ENCODE measurements around the gene GSG1L.
"Not testable (repeated sequence)": the region's sequence is repeated elsewhere in the genome, so short reads cannot be mapped to it uniquely, and the experiment has no call there.

Gene GSG1L

DNA sequence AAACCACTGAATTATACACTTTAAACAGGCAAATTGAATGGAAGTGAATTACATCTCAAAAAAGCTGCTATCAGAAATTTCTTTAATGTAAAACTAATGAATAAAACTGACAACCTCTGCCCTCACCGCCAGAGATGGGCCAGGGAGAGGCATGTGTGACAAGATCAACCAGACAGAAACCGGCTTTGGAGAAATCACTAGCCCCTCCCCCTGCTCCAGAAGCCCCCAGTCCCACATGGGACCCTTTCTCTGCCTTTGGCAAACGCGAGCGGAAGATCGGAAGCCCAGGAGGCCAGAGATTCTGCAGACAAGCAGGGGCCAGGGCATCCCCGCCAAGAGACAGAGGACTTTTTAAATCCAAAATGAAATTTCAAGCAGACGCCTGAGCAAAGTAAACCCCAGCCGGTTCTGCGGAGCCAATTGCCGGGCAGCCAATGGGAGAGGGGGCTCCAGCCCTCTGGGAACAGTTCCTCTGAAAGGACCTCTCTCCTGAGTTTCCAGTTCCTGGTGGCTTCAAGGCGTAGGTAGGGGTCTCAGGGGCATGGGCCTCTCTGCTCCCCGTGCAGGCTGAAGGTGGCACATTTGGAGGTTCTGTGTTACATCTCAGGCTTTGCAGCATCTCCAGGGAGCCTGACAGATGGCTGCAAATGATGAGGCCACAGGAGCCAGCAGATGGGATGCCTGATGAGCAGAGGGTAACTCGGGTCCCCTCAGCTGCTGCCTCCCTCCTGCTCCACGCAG is 118.1 kb downstream of the GSG1L start:
- DNase-seq (ENCODE audit: low read depth): no peak

DNA sequence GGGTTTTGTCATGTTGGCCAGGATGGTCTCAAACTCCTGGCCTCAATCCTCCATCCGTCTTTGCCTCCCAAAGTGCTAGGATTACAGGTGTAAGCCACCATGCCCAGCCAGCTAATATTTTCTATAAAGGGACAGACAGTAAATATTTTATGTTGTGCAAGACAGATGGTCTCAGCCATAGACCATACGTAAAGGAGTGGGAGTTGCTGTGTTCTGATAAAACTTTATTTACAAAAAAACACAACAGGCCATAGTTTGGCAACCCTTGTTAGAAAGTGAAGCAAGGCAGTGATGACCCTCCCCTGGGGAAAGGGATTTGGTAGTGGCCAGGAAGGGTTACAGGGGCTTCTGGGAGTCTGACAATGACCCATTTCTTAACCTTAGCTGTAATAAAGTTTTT is 119.7 kb downstream of the GSG1L start:
- no peak for DNase-seq (ENCODE audit: low read depth)

DNA sequence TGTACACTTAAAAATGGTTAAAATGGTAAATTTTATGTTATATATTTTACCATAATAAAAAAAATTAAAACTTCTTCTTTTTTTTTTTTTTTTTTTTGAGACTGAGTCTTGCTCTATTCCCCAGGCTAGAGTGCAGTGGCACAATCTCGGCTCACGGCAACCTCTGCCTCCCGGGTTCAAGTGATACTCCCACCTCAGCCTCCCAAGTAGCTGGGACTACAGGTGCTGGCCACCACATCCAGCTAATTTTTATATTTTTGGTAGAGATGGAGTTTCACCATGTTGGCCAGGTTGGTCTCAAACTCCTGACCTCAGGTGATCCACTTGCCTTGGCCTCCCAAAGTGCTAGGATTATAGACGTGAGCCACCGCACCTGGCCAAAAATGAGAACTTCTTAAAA is 121.4 kb downstream of the GSG1L start:
- not testable (repeated sequence) for DNase-seq (ENCODE audit: low read depth)

DNA sequence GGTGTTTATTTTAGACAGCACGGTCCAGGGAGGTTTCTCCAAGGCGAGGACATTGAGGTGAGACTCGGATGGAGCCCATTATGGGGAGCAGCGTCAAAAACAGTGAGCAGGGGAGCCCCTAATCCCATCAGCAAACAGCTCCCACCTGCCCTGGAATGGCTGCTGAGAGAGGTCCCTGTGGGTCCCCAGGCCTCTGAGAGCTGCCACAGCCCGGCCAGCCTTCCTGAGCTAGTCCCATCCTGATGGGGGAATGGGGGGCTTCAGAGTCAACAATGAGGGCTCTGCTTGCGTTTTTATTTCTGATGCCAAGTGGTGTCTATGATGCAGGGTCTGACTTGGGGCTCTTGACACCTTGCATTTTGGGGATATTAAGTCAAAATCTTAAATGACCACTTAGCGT is 128.4 kb downstream of the GSG1L start:
- DNase-seq (ENCODE audit: low read depth): no peak

DNA sequence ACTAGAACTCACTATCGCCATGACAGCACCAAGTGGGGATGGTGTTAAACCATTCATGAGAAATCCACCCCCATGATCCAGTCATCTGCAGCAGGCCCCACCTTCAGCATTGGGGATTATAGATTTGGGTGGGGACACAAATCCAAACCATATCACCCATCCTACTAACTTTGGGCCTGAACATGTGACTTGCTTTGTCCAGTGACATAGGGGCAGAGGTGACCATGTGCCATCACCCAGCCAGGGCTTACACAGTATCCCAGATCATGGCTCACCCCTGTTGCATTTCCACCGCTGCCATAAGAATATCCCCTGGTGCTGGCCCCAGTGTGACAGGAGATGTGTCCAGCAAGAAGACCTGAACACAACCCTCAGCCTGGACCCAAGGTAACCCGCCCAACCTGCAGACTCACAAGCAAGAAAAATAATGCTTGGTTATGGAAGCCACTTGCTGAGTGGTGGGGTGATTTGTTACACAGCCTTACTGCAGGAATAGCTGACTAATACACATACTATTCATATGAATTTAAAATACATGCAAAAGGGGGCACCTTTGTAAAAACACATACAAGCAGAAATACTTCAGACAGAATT is 130.9 kb downstream of the GSG1L start:
- DNase-seq (ENCODE audit: low read depth): no peak

DNA sequence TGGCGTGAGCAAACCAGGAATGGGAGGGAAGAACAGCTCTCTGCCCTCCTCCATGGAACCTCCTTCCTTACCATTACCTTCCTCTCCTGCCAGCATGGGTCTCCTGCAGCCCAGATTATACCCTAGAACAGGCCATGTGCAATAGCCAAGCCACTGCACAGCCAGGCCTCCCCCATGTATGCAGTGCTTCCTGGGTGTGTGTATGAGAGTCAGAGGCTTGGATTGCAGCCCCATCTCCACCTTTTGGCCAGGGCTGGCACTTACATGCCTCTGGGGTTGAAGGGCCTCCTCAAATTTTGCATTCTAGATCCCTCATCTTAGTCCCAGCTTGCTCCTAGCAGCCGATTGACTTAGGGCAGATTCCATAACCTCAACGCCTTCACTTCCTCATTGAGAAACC is 133.7 kb downstream of the GSG1L start:
- no peak for DNase-seq (ENCODE audit: low read depth)

DNA sequence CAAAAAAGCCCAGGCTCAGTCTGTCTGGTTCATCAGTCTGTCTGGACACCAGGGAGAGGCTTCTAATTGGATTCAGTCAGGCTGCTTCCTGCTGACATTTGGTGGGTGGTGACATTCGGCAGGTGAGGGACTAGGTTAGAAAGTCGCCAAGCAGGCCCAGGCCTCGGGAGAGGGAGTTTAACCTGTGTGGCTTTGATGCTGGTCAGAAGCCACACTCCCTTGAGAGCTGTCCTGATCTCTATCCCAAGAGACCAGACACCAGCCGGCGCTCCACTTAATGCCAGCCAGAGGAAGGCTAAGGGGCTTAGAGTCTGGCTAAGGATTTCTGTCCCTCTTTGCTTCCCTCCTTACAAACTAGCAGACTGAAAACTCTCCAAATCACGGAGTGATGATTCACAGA is 135.0 kb downstream of the GSG1L start:
- DNase-seq (ENCODE audit: low read depth): no peak

DNA sequence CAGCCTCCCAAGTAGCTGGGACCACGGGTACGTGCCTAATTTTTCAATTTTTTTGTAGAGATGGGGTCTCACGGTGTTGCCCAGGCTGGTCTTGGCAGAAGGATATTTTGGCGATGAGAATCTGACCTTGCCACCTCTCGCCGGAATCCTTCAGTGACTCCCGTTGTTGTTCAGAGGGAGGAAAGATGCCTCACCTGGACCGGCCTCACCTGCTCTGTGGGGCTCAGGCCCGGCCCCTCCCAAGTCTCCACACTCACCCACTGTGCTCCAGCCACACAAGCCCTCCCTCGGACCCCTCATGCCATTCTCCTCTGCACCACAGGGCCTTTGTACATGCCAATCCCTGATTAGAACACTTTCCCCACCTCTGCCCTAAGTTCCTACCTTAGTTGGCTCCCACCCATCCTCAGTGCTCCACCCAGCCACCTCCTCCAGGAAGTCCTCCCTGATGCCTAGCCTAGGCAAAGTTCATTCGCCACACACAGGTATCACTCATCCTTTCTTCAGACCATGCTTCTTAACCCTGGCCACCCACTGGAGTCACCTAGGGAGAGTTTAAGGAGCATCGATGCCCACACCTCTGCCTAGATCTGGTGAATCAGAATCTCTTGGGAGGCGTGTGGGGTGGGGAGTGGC is 136.1 kb downstream of the GSG1L start:
- DNase-seq (ENCODE audit: low read depth): no peak

DNA sequence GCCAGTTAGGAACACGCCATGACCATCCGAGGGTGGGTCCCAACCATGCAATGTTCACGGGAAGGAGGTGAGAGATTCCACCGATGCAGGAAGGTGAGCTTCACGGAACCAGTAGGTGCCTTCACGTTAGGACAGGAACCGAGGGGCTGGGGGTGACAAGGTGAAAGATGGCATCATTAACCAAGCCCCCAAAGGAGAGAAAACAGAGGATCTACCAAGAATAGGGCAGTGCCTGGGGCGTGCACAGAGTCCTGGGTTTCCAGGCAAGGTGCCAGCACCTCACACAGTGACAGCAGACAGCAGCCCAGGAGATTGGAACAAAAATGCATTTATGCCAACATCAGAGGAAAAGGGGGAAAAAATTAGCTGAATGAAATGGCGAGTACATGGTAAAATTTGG is 137.9 kb downstream of the GSG1L start:
- no peak for DNase-seq (ENCODE audit: low read depth)

DNA sequence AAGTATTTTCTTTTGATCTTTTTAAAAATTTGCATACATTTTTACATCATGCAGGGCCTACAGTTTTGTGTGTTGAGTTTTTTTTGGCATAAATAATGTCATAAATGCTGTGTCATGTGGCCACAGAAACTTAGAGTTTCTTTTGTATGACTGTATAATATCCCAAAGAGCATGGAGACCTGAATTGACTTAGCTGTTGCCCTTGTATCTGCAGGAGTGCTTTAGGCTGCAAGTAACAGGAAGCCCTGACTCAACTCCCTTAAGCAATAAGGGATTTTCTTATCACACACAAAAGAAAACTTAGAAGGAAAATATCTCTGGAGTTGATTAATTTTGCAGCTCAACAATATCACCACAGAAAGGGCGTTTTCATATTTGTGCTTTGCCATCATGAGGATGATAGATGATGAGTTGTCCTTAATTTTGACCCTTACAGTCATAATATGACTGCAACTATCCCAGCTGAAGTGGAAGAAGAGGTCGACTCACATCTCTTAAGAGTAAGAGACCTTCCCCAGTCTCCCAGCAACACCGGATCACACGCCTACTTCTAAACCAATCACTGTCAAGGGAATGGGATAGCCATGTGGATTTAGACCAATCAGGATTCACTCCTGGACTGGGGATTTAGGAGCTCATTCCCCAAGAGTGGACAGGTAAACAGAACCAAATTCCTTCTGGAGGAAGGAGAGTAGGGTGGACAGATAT is 138.9 kb downstream of the GSG1L start:
- DNase-seq (ENCODE audit: low read depth): no peak

DNA sequence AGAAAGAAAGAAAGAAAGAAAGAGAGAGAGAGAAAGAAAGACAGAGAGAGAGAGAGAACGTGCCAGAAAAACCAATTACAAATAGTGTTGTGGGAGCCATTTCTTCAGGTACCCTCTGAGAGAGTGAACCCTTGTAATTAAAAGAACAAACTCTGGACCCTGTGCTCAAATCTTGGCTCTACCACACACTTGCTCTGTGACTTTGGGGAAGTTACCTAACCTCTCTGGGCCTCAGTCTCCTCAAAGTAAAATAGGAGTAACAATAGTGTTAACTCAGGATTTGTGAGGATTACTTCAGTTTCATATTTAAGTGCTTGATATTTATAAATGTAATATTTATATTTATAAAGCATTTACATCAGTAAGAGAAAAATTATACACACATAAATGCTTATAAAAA is 139.8 kb downstream of the GSG1L start:
- no peak for DNase-seq (ENCODE audit: low read depth)

DNA sequence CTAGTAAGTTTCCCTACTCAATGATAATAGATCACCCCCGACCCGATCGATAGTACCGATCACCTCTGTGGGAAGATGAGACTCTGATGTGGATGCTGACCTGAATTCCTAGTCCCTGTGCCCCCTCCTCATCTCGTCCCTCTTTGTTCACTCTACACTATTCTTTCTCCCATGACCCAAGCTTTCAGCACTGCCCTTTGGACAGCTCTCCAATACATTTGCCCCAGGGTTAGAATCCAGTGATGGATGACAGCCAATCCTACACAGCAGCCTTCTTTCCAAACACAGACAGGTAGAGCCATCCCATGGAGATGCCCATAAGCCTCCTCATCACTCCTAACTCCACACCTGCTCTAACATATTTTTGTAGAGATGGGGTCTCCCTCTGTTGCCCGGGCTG is 141.1 kb downstream of the GSG1L start:
- DNase-seq (ENCODE audit: low read depth): no peak

DNA sequence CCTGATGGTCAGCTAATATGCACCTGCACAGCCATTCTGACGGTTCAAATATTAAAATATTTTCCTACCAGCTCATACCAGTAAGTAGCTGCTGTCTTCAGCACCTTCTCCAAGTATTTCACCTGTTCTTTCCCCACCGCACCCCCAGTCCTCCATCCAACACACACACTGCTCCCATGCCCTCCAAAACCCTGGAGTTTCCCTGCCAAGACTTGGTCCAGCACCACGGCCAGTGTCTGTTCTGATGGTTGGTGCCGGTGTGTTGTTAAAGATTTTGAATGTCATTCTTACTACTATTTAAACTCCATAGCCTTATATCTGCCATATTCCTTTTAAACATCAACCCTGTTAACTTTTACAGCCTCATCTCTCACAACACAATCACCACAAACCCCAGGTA is 142.4 kb downstream of the GSG1L start:
- DNase-seq (ENCODE audit: low read depth): no peak

DNA sequence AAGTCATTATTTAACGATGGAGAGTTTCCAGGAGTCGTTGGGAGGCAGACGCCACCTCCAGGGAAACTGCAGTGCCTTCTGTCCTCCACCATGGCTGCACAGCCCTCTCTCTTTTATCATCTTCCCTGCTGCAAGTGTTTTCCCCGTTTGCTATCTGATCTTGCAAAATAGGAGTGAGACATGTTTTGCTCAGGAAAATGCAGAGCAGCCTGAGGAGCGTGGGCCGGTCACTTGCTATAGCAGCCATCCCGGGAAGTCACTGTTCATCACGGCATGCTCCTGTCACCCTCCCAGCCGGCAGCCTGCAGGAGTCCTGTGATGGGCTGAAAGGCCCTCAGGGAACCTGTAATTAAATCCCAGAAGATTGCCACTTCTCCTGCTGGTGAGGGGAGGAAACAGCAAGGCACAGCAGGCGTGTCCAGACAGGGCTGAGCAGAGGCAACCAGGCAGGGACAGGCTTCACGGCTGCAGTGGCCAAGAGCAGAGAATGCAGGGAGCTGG is 143.1 kb downstream of the GSG1L start:
- no peak for DNase-seq (ENCODE audit: low read depth)

DNA sequence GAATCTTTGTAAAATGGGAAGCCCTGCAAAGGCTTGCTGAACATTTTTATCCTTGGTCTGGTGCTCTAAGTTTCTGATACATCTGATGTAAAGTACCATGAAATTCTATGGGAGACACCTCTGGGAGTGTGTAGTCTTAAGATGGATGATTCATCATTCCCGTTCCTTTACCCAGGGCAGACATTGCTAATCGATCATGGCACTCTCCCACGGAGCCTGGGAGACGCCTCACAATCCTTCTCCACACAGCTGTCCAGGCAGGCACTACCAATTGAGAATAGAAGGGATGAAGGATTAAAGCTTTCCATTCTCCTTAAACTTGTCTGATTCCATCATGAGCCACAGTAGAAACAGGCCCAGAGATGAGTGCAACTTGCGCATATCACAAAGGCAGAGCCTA is 144.8 kb downstream of the GSG1L start:
- DNase-seq (ENCODE audit: low read depth): no peak

DNA sequence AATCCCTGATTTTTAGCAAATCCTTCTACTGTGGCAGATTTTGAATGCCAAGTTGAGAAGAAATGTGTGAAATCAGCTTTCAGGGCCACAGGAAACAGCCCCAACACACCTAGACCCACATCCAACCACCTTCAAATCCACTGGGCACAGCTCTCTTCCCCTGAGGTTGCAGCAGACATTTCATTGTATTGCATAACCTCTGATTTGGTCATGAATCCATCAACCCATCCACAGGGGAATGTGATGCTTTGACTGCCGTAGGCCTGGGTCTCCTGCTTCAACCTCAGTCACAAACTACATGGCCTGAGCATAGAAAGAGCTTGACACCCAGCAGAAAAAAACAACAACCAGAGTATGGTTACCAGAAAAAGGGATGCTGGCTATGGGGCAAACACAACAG is 145.6 kb downstream of the GSG1L start:
- no peak for DNase-seq (ENCODE audit: low read depth)

DNA sequence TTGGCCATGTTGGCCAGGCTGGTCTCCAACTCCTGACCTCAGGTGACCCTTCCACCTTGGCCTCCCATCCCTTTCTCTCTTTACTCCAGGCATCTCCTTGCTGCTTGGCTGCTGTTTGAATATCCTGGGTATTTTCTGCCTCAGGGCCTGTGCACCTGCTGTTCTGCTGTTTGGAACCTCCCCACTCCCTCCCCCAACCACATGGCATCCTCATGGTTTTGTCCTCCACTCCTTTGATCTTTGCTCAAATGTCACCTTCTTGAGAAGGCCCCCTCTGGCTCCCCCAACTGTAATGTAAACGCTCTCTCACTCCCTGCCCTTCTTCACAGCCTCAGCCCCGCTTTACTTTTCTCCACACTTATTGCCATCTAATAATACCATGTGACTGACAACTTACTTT is 152.0 kb downstream of the GSG1L start:
- DNase-seq (ENCODE audit: low read depth): no peak

DNA sequence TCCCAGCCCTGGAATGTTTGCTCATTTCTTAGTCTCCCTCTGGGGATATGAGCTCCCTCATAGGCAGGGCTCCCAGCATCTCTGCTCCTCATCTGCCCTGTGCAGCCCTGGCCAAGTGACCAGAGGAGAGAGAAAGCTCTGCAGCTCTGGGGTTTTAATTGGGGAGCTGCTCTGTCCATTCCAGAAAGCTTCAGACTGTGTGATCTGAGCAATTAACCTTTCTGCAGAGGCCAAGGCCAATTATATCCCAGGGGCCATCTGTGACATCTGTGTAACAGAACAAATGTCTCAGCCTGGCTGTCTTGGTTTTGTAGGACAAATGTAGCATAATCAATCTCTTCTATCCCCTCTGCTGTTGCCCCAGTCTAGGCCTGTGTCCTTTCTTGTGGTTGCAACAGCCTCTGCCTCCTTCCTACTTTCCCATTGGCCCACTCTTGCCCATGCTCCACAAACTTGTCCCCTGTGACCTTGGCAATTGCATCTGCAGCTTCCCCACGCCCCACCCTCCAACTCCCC is 156.0 kb downstream of the GSG1L start:
- no peak for DNase-seq (ENCODE audit: low read depth)

DNA sequence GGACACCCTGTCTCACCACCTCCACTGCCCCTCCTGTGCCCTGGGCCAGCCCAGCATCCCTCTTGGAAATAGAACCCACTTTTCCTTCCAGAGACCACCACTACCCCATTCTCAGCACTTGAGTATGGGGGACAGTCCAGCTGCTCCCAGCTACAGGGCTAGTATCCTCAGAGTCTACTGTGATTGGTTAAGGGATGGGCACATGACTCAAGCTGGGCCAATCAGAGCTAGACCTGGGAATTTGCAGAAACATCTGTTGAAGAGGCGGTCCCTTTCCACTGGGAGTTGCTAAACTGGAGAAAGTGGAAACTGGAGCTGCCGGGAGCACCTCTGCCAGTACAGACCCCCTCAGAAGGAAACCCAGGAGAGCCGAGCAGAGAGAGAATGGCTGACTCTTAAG is 156.6 kb downstream of the GSG1L start:
- DNase-seq (ENCODE audit: low read depth): no peak

DNA sequence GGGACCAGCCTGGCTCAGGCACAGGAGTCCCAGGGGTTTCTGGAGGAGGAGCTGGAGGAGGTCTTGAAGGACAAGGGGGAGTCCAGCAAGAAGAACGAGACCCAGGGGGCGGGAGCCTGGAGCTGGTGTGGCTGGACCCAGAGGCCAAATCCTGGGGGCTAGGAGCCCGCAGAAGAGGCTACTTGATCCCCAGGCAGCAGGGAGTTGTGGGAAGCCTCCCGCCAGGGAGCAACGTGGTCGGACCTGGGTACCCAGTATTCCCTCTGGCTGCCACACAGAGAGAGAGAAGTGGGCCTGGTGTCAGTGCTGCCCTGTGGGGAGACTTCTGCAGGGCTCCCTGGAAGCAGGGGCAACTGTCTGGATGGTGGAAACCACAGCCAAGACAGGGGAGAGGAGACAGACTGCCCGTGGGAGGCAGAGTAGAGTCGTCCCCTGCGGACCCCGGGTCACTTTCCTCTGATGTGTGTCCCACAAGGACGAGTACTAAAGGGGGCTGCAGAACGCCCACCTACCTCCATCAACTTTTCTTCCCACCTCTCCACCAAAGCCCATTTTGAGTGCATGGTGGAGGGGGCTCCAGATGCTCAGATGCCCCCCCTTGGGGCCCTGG is 160.4 kb downstream of the GSG1L start:
- no peak for DNase-seq (ENCODE audit: low read depth)

DNA sequence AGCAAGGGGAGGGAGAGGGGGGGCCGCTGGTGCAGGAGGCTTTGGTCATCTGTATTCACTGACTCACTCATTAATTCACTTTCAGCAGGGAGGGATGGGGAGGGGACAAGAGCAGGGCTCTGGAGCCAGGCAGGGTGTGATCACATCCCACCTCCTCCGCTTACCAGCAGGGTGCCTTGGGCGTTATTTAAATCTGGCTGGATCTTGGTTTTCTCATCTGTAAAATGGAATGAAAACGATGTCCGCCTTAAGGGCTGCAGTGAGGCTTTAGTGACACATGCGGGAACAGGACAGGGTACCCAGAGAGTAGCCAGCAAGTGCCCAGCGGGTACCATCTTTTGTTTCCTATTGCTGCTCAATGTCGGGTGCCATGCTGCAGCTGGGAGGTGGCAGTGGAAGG is 161.0 kb downstream of the GSG1L start:
- no peak for DNase-seq (ENCODE audit: low read depth)

DNA sequence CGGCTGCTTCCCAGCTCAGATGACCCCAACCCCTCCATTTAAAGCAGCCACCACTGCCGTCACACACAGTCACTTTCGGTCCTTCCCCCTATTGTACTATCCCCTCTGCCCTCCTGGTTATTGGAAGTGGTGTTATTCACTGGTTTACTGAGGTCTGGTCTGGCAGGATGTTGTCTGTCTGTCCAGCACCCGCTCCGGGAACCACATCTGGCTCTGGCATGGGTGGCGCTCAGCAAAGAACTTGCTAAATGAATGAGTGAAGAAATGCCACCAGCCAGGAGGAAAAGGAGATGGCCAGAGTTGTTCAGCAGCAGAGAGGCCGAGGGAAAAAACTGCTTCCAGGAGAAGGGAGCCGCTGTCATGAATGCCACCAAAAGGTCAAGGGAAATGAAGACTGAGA is 161.6 kb downstream of the GSG1L start:
- no peak for DNase-seq (ENCODE audit: low read depth)

Measured in stimulated activated CD8-positive, alpha-beta memory T cell treated with anti-CD3 and anti-CD28 coated beads, Interleukin-15, amount 100 ng/mL, for 24 hours (primary cell).